SH-SY5Y (cell line): ENCODE results near the gene WDR87.

Experiments
- GATA2 ChIP-seq: IDR thresholded peaks from 2 replicates; pipeline ENCODE4 v1.6.1; 2011; ENCODE audit warnings: mild to moderate bottlenecking, low read depth, low read length
- GATA3 ChIP-seq: IDR thresholded peaks from 2 replicates; pipeline ENCODE4 v1.6.1; 2011; ENCODE audit warnings: low read depth, mild to moderate bottlenecking, low read length, moderate library complexity

DNA sequence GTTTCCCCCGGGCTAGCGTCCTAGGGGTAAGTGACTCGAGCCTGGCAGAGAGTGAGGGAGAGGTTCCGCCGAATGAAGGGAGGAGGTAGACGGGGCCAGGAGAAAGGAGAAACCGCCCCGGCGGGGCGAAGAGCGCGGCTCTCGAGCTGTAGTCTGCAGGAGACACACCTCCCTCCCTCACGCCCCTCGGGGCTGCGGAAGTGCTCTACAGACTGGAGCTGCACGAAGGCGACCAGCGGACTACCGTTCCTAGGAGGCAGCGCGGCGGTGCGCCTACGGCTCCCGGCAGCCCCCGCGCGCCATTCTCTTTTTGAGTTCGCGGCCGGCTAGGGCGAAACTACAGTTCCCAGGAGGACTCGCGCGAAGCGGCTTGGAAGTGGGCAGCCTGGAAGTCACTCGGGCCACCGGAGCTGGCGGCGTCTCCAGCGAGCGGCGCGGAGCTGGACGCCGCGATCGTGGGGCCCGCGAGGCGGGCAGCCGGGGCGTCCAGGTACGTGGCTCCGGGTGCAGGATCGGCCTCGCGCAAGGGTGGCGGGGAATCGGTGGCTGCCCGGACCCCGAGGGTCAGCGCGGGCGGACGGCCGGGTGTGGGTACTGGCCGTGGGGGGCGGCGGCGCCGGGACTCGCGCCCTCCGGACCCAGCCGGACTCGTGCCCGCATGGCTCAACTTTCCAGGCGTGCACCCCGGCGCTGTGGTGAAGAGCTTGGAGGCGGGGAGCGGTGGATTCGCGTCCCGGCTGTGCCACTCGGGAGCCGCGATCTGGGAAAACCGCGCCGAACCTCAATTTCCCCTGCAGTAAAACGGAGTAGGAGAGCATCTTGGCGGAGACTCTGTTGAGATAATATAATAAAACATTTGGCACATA, 708 bp upstream of the WDR87 start, which contains the start of gene SIPA1L3:
- TF ChIP-seq GATA2, result no peak
- no peak for TF ChIP-seq GATA3
